ENCODE results near the gene PRDM16. TPM values are rescaled to one million over a fixed set of nuclear protein-coding genes. Genes with fewer than 3 reads are reported as not detected.

Gene PRDM16
- total RNA-seq, 1 experiment from 2014 or later: 0.09 TPM

- no peaks in the 10 kb centered on the region for H3K9me3 Mint-ChIP-seq (ENCODE audit: low read depth, unreplicated experiment)
- CTCF ChIA-PET: no interaction called here
- no TSS peak for BruUV-seq (replicated peaks)
- TF ChIP-seq CTCF (IDR thresholded peaks at IDR 0.05; ENCODE audit: unreplicated experiment): no peak
- H3K27ac Mint-ChIP-seq (ENCODE audit: unreplicated experiment): no peak overlapping the region
- no peaks in the 10 kb centered on the region for H3K4me1 Mint-ChIP-seq (ENCODE audit: low read depth, unreplicated experiment)
- no peaks in the 10 kb centered on the region for H3K36me3 Mint-ChIP-seq (ENCODE audit: insufficient read depth, unreplicated experiment)
- peaks cover 15% of the 10 kb centered on the region for H3K27me3 Mint-ChIP-seq (ENCODE audit: unreplicated experiment)
- intact Hi-C loops (cut with micrococcal nuclease; ENCODE audit: unreplicated experiment): no loop called here
- H3K4me3 Mint-ChIP-seq (ENCODE audit: low read depth, unreplicated experiment): no peak overlapping the region
- DNase-seq: no peak
These were observed 182.9 kb downstream of the PRDM16 start for GRCh38 chr1:3251807-3252428.

- H3K36me3 Mint-ChIP-seq (ENCODE audit: insufficient read depth, unreplicated experiment): no peaks in the 10 kb centered on the region
- no peak for DNase-seq
- H3K27me3 Mint-ChIP-seq (ENCODE audit: unreplicated experiment): peaks cover 52% of the 10 kb centered on the region
- peaks cover 4% of the 10 kb centered on the region for H3K9me3 Mint-ChIP-seq (ENCODE audit: low read depth, unreplicated experiment)
- no peak overlapping the region for H3K4me3 Mint-ChIP-seq (ENCODE audit: low read depth, unreplicated experiment)
- no TSS peak for BruUV-seq (replicated peaks)
- TF ChIP-seq CTCF (IDR thresholded peaks at IDR 0.05; ENCODE audit: unreplicated experiment): no peak
- intact Hi-C loops (cut with micrococcal nuclease; ENCODE audit: unreplicated experiment): no loop called here
- H3K27ac Mint-ChIP-seq (ENCODE audit: unreplicated experiment): no peak overlapping the region
- CTCF ChIA-PET: no interaction called here
- H3K4me1 Mint-ChIP-seq (ENCODE audit: low read depth, unreplicated experiment): no peaks in the 10 kb centered on the region
These were observed 186.7 kb downstream of the PRDM16 start for GRCh38 chr1:3255680-3256079.

- TF ChIP-seq CTCF (IDR thresholded peaks at IDR 0.05; ENCODE audit: unreplicated experiment): no peak
- Mint-ChIP-seq H3K27ac (ENCODE audit: unreplicated experiment) (no peak overlapping the region), H3K4me3 (ENCODE audit: low read depth, unreplicated experiment) (no peak overlapping the region), H3K4me1 (ENCODE audit: low read depth, unreplicated experiment) (no peaks in the 10 kb centered on the region), H3K36me3 (ENCODE audit: insufficient read depth, unreplicated experiment) (no peaks in the 10 kb centered on the region), H3K27me3 (ENCODE audit: unreplicated experiment) (peaks cover 49% of the 10 kb centered on the region), H3K9me3 (ENCODE audit: low read depth, unreplicated experiment) (peaks cover 4% of the 10 kb centered on the region)
- intact Hi-C loops (cut with micrococcal nuclease; ENCODE audit: unreplicated experiment): no loop called here
- CTCF ChIA-PET: no interaction called here
- DNase-seq: no peak
- BruUV-seq (replicated peaks): no TSS peak
These were observed 188.8 kb downstream of the PRDM16 start for GRCh38 chr1:3257788-3258187.

- Mint-ChIP-seq H3K9me3 (ENCODE audit: low read depth, unreplicated experiment) (peaks cover 4% of the 10 kb centered on the region), H3K4me1 (ENCODE audit: low read depth, unreplicated experiment) (no peaks in the 10 kb centered on the region), H3K27me3 (ENCODE audit: unreplicated experiment) (peaks cover 56% of the 10 kb centered on the region), H3K27ac (ENCODE audit: unreplicated experiment) (no peak overlapping the region), H3K4me3 (ENCODE audit: low read depth, unreplicated experiment) (no peak overlapping the region), H3K36me3 (ENCODE audit: insufficient read depth, unreplicated experiment) (no peaks in the 10 kb centered on the region)
- CTCF ChIA-PET: no interaction called here
- TF ChIP-seq CTCF (IDR thresholded peaks at IDR 0.05; ENCODE audit: unreplicated experiment): no peak
- no TSS peak for BruUV-seq (replicated peaks)
- no peak for DNase-seq
- intact Hi-C loops (cut with micrococcal nuclease; ENCODE audit: unreplicated experiment): no loop called here
These were observed 189.5 kb downstream of the PRDM16 start for GRCh38 chr1:3258386-3259003.
